HG02870 (cell line): ENCODE data around the gene MARK3.

Experiments
- ATAC-seq: cut with Tn5 transposase; IDR thresholded peaks from one replicate; pipeline ENCODE4 v1.9.1; 2021; ENCODE audit warnings: mild to moderate bottlenecking, moderate library complexity; ENCODE audit not compliant: unreplicated experiment

MARK3 gene

GRCh38 chr14:103533137-103533998 lies 148.2 kb downstream of the MARK3 start:
- no peak for ATAC-seq

DNA sequence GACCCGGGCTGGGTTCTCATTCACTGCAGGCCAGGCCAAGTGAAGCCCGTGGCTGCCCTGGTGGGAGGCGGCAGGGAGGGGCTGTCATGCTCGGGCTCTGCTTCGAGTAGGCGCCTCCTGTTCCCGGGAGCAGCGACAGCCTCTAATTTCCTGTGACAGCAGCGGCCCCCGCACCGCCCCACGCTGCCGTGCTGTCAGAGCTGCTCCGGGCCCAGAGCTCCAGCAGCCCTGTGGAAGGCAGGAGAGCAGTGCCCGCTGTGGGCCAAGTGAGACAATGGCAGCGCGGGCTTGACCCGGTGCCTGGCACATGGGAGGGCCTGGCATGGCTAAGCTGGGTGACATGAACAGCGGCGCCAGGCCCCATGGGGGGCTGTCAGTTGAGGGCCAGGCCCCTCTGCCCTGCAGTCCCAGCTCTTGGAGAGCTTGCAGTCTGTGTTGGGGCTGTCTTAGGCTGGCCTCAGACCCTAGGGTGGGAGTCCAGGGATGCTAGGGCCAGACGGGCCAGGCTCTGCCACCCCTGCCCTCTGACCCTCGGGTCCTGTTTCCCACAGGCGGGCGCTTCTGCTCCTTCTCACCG lies 148.9 kb downstream of the MARK3 start:
- ATAC-seq, result no peak

- no peak for ATAC-seq
Measured at GRCh38 chr14:103534576-103535061, 149.4 kb downstream of the MARK3 start.

GRCh38 chr14:103535081-103535890 lies 150.1 kb downstream of the MARK3 start:
- ATAC-seq, result no peak

DNA sequence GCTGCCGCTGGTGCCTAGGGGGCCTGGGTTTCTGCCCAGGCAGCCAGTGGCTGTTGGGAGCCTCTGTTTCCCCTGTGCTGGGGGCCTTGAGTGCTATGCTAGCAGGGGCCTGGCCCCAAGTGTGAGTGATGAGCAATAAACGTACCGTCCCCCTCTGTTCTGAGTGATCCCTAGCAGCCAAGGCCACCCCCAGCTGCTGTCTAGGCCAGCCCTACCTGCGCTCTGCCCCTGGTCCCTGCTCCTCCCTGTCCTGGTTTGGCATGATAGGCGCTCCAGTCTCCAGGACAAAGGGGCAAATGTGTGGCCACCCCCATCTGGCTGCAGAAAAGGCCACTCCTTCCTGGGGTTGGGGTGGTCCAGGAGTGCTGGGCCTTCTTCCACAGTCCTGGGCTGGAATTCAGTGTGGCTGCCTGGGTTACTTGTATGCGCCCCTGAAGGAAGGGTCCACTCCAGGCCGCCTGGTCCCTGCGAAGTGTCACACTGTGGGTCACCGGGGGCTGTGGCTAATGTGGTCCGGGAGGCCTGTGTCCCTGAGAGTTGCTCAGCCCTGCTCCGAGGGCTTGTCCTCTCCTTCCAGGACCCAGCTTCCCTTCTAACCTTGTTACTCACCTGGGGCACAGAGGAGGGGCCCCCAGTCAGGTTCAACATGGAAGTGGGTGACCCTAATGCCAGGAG lies 150.8 kb downstream of the MARK3 start:
- ATAC-seq, result no peak

DNA sequence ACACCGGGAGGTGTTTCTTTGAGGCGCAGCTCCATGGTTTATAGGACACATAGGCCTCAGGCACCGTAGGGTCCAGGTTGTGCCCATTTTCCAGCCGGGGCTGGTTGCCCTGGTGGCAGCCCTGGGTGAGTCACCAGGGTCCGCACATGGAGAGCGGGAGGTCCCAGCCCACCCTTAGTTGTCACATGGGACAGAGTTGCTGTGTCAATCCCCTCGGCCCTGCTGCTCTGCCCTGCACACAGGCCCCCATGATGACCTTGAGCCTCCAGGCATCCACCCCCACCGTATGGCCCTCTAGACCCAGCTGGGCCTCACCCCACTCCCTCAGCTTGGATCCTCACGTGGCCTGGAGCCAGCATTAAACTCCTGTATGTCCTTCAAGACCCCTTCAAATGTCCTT lies 151.5 kb downstream of the MARK3 start:
- no peak for ATAC-seq

- ATAC-seq, result no peak
Measured at GRCh38 chr14:103537175-103537990, 152.2 kb downstream of the MARK3 start.

DNA sequence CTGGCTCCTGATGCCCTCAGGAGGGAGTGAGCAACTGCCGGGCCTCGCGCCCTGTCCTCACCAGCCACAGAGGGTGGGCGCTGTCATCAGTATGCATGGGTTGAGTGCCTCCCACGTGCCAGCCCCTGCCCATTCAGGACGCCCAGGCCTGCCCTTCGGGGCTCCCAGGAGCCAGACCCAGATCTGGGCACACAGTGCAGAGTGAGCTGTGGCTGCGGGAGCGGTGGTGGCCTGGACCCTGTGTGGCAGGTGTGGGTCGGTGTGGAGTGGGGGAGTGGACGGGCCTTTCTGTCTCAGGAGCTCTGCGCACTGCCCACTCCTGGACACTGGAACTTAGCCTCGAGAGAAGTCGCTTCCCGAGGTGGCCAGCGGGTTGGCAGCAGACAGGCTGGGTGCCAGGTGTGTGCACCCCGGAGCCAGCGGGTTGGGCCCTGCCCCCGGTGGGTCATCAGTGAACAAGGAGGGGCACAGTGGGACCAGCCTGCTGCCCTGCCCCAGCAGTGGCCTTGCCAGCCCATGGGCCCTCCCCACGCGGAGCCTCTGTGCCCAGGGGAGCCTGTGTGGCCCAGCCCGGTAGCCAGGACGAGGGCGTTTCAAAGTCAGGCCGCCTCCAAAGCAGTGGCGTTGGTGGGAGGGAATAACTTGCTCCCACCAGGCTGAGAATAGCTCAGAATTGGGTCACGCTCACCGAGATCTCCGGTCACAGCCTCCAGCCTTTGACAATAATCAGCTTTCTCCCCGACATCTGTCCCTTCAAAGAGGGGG lies 153.3 kb downstream of the MARK3 start:
- ATAC-seq, result no peak

DNA sequence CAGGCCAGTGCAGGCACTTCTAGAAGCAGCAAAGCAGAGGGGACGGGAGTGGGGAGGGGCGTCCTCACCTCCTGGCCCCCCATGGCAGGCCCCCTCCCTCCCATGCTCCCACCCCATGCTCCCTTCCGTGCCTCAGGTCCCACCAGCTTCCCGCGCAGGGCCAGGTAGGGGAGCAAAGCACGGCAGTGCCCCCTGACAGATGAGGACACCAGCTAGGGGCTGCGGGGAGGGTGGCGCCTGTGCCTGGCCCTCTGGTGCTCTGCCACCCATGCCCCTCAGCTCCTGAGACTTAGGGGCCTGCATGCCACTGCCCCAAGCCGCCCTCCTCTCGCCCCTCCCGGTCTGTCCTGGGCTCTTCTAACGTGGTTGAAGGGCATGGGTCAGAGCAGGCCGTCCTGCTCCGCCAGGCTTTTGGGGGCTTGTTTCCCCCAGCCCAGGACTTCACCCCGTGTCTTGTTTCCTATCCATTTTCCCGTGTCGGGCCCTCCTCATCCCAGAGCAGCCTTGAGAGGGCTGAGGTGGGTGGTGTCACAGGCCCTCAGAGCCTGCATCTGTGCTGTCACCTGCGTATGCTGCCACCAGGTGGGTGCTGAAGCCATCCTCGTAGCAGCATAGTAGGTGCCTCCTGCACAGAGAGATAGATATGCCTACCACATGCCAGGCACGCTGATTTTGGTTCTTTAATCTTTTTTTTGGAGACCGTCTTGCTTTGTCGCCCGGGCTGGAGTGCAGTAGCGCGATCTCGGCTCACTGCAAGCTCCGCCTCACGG lies 154.0 kb downstream of the MARK3 start:
- no peak for ATAC-seq

DNA sequence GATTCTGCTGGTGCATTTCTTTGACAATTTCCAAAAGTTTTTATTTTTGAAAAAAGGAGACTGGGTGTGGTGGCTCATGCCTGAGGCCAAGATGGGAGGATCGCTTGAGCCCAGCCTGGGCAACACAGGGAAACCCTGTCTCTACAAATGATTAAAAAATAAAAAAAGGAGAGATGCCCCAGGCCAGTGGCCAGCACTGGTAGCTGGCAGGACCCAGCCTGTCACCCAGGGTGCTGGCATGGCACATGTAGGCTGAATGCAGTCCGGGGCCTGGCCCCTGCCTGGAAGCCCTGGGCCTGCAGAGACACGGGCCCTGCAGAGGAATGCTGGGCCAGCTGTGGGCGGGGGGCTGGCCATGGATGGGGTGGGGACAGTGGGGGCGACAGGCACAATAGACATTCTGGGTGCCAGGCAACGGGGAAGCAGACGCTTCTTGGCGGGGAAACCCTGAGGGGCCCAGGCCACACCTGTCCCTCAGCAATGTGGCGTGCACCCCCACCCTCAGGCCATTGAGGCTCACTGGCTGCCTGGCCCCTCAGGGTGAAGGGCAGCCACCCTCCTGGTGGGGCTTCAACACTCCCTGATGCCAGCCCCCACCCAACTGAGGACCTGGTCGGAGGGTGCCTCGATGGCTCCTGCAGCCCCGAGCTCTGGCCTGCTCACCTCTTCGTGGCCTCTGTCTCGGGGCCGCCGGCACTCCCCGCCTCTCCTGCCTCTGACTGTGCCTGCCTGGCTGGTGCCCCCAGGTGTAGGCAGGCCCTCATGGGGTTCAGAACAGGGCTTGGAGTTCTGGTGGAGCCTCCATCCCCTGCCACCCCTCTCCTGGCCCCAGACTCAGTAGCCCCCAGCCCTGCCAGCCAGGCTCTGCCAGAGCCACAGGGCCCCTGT lies 155.8 kb downstream of the MARK3 start:
- no peak for ATAC-seq

DNA sequence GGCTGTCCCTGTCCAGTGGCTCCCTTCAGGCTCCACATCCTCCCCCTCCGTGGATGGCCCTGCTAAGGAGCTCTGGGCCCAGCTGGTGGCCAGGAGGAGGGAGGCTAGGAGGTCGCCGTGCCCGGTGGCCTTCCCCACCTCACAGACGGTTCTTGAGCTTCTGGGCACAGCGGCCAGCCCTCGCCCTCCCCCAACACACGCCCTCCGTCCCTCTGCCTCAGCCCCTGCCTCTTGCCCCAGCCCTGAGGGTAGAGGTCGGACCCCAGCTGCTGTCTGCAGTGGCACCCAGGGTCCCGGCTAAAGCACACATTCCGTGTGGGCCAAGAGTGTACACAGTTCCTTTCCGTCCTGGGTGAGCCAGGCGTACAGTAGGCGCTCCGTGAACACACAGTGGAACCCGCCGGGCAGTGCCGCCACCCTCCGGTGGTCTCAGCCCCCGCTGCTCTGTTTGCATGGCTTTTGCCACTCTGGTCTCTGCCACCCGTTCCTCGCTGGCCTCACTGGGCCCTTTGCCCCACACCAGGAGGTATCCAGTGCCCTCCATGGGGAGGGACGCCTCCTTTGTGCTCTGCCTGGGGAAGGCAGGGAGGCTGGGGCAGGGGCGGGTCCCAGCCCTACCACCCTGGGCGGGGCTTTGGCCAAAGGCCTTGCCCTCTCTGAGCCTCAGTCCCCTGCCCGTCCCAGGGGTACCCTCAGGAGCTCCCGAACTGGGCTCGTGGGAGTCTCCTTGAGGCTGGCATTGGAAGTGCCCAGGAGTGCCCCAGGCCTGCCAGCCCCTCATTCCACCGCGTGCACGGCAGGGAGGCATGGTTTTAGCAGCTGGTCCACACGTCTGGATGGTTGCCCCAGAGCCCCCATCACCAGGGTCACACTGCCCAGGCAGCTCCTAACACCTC lies 156.7 kb downstream of the MARK3 start:
- ATAC-seq, result no peak

GRCh38 chr14:103542605-103543088 lies 157.4 kb downstream of the MARK3 start:
- no peak for ATAC-seq

- no peak for ATAC-seq
Measured at GRCh38 chr14:103543140-103543539, 157.9 kb downstream of the MARK3 start.

DNA sequence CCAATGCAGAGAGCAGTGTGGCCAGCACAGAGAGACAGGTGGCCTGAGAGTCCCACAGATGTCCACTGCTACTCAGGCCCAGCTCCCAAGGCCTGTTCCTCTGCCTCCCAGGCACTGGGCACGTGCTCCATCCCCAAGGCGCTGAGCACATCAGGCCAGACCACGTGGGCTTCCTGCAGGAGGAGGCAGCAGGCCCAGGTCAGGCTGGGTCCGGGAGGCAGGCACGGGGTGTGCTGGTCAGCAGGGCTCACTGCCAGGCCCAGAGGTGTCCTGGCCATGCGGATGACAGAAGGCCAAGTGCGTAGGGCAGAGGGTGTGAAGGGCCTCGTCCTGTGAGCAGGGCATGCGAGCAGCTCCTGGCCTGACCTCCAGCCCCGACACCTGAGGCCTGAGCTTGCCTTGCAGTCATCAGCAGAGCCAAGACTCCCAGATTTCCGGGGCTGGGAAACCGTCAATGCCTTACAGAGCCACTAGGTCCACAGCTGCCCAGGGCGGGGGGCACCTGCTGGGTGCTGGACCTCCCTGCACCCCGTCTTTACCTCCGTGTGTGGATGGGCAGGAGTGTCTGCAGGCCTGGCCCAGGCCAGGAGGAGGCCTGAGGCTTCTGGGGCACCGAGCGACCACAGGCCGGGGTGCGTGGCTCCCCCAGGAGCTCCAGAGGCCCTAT lies 158.6 kb downstream of the MARK3 start:
- no peak for ATAC-seq

DNA sequence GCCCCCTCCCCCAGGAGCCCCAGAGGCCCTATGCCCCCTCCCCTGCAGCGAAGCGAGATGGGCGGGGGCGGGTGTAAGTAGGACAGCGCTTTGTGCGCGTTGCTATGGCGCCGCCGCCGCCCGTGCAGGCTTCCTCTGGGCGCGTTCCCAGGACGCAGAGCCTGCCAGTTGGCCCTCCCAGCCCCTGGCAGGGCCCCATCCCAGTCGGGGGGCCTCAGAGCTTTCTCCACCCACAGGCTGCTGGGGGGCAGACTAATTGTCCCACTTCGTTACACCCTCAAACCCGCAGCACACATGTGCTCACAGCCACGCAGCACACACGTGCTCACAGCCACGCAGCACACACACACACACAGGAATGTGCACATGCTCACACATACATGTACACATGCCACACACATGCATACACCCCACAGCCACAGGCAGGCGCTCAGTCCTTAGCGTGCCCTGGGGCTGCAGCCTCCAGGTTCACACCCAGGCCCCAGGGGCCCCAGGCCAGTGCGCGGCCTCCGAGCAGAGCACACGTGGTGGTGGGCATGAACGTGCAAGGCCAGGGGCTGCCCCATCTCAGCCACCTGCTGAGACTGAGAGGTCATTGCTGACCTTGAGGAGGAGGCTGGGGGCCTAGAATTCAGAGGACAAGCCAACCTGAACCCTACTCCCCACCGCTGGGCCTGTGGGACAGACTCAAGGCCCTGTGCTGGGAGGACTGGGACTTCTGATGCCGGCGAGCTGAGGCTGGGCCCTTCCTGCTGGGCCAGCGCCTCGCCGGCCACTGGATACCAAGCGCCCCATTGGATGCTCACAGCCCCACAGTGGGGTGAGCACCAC lies 159.4 kb downstream of the MARK3 start:
- no peak for ATAC-seq
